GM10266 (cell line): ENCODE measurements around the gene ASCC3.

Experiments used
- DNase-seq: peaks from one replicate; pipeline ENCODE4 v3.0.0; 2012; ENCODE audit errors: extremely low spot score
- CTCF ChIP-seq: IDR thresholded peaks from 2 replicates; pipeline ENCODE4 v1.5.1; 2012; ENCODE audit warnings: mild to moderate bottlenecking, low read depth; ENCODE audit not compliant: control insufficient read depth, insufficient read depth; ENCODE audit errors: missing control alignments

The ASCC3 gene

DNA sequence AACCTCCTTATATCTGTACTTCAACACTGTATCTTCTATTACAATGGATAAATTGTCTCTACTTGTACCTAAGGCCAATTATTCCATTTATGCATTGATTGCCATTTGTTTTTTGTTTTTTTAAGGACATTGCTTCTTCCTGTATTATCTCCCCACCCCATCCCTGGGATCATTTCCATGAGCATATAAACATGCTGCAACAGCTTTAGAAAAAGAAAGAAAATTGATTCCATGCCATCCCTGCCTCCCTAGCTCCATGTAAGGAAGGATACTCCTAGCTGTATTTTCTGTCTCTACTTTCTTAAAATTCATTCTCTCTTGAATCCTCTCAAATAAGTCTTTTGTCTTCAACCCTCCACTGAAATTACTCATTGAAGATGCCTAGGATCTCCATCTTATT, 314.6 kb downstream of the ASCC3 start:
- DNase-seq: no peak
- no peak for TF ChIP-seq CTCF

GRCh38 chr6:100565439-100566104, 315.6 kb downstream of the ASCC3 start:
- DNase-seq: no peak
- TF ChIP-seq CTCF: no peak

DNA sequence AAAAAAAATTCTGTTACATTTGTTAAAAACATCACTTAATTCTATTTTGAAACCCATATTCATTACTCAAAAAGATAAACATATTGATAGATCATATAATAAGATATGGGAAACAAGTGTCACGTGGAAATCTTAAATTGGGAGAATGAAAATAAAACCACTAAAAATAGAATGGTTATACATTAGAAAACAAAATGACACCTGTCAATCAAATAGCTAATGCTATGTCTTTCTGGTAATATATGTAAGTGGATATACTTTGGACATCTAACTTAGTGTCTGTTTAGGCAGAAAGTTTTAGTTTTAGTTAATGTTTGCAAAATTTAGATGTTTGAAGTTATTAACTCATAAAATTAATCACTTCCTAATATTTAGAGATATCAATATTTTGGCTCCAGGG, 321.3 kb downstream of the ASCC3 start:
- no peak for TF ChIP-seq CTCF
- no peak for DNase-seq

DNA sequence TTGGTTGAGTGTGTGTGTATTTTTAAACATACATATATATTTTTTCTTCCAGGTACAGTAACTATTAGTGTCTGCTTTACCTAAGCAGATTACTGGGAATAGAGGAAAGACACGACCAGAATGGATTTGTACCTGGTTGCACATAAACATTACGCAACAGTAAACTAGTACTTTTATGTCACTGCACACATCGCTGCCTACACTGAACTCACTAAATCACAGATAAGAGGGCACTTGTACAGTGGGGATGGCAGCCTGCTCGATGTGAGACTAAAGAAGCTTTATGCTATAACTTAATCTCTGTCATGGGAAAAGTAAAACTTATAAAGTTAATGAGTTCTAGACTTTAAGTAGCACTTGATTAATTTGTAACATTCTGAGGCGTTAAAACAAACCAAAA, 326.9 kb downstream of the ASCC3 start:
- no peak for DNase-seq

DNA sequence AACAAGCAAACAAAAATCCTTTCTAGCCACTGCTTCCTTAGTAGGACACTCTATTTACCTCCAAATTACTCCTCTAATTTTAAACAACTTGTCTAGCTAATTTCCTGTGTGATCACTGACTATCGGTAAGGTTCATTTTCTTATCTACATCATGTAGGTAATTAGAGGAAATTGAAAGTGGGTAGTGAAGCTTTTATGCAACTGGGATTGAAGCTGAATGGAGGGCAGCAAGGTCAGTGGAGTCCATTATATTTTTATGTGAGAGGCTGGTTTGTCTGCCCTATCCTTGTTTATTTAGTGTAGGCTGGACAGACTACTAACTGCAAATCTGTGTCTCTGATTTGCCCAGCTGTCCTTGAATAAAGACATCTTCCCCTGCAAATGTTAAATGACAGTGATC, 327.9 kb downstream of the ASCC3 start:
- no peak for TF ChIP-seq CTCF
- DNase-seq: no peak

More for the DNA sequence above, 326.9 kb downstream of the ASCC3 start:
- TF ChIP-seq CTCF: no peak

- no peak for TF ChIP-seq CTCF
- DNase-seq: no peak
Observed at GRCh38 chr6:100549406-100550167, 331.5 kb downstream of the ASCC3 start.

DNA sequence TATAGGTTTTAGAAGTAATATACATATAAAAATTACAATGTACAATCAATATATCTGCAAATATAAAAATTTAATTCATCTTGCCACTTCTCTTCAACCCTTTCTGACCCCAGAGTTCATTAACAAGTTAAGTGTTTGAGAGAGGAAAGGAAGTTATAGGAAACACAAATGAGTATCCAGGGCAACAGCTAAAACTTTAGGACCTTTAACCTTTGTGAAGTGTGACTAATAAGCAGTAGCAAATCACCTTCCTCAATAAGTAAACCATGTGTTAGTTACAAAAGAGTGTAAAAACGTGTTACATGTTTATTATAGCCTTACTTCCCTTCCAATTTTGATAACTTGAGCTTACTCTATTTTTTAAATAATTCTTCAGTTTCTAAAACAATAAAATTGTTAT, 343.0 kb downstream of the ASCC3 start:
- DNase-seq: no peak
- no peak for TF ChIP-seq CTCF
